CD8-positive, alpha-beta memory T cell (primary cell): ENCODE measurements around the gene ZNF107. TPM values are rescaled to one million over a fixed set of nuclear protein-coding genes. Genes with fewer than 3 reads are reported as not detected.

Source experiments
- CTCF ChIA-PET: fragments of 350-600 bp; sonication (Branson Sonifier 250); formaldehyde crosslinking; loops from one replicate; lab custom pipeline; 2021; ENCODE audit warnings: antibody characterized with exemption; lab: Charles Lee
- POLR2A ChIA-PET: fragments of 350-600 bp; sonication (Branson Sonifier 250); formaldehyde crosslinking; loops from one replicate; lab custom pipeline; 2021; ENCODE audit warnings: antibody characterized with exemption; lab: Charles Lee
- DNase-seq, 5 donors: peaks; one replicate each; pipeline versions ENCODE4 v3.0.0 to v3.0.0-alpha.2; 2020 to 2022; ENCODE audit warnings: mixed read lengths in 1 of 5
- H3K27ac ChIP-seq: one replicate; pipeline ENCODE4 v1.7.0; 2013; ENCODE audit warnings: low read depth, mild to moderate bottlenecking, low read length, moderate library complexity
- H3K27me3 ChIP-seq: 2 replicates; pipeline ENCODE4 v1.7.0; 2013; ENCODE audit warnings: low read length, mild to moderate bottlenecking; ENCODE audit not compliant: insufficient read depth, poor library complexity, severe bottlenecking
- H3K36me3 ChIP-seq: 2 replicates; pipeline ENCODE4 v1.7.0; 2013; ENCODE audit warnings: mild to moderate bottlenecking, low read length, moderate library complexity; ENCODE audit not compliant: insufficient read depth
- H3K4me1 ChIP-seq: 2 replicates; pipeline ENCODE4 v1.7.0; 2013; ENCODE audit warnings: mild to moderate bottlenecking, low read length, moderate library complexity; ENCODE audit not compliant: insufficient read depth
- H3K4me3 ChIP-seq: 2 replicates; pipeline ENCODE4 v1.7.0; 2013; ENCODE audit warnings: mild to moderate bottlenecking, low read length
- H3K9me3 ChIP-seq: 2 replicates; pipeline ENCODE4 v1.7.0; 2013; ENCODE audit warnings: mild to moderate bottlenecking, low read length
- H3K27ac Mint-ChIP-seq, 8 donors: one replicate each; pipeline ENCODE4 v1.8.0; 2020 to 2021; ENCODE audit warnings: mixed read lengths in 8 of 8, mild to moderate bottlenecking in 6 of 8, inconsistent platforms in 3 of 8, moderate library complexity in 3 of 8
- H3K27me3 Mint-ChIP-seq, 2 donors: one replicate each; pipeline ENCODE4 v1.8.0; 2020 to 2021; ENCODE audit warnings: mixed read lengths in 2 of 2, mild to moderate bottlenecking in 1 of 2, moderate library complexity in 1 of 2
- H3K36me3 Mint-ChIP-seq, 3 donors: one replicate each; pipeline ENCODE4 v1.8.0; 2020 to 2021; ENCODE audit warnings: mixed read lengths in 3 of 3, inconsistent platforms in 1 of 3, mild to moderate bottlenecking in 1 of 3
- H3K4me1 Mint-ChIP-seq, 3 donors: one replicate each; pipeline ENCODE4 v1.8.0; 2020 to 2021; ENCODE audit warnings: mixed read lengths in 3 of 3, inconsistent platforms in 1 of 3, mild to moderate bottlenecking in 1 of 3
- H3K4me3 Mint-ChIP-seq, 7 donors: one replicate each; pipeline ENCODE4 v1.8.0; 2020 to 2021; ENCODE audit warnings: mixed read lengths in 7 of 7, mild to moderate bottlenecking in 6 of 7, moderate library complexity in 4 of 7, inconsistent platforms in 2 of 7
- H3K9me3 Mint-ChIP-seq, 5 donors: one replicate each; pipeline ENCODE4 v1.8.0; 2020 to 2022; ENCODE audit warnings: mixed read lengths in 5 of 5, mild to moderate bottlenecking in 3 of 5, moderate library complexity in 2 of 5, inconsistent platforms in 1 of 5
- polyA plus RNA-seq: library from polyadenylated mRNA; unstranded; fragments of 300-500 nt; fragmentation: Illumina TruSeq; gene quantifications from one replicate; pipeline ENCODE4 v1.2.3, GENCODE V29; 2021
- total RNA-seq, 2 experiments: library from RNA; stranded (reverse); gene quantifications; one replicate each; pipeline ENCODE4 v1.2.3, GENCODE V29; 2021

ZNF107 gene
- total and polyA plus RNA-seq, 3 experiments from 2014 or later: 9.9 to 14.2 (median 13.5) TPM

- H3K36me3 Mint-ChIP-seq: no peaks in the 10 kb centered on the region
- Histone ChIP-seq H3K4me3 (no peak overlapping the region), H3K27me3 (no peaks in the 10 kb centered on the region), H3K4me1 (no peaks in the 10 kb centered on the region), H3K27ac (no peak overlapping the region), H3K9me3 (no peaks in the 10 kb centered on the region), H3K36me3 (no peaks in the 10 kb centered on the region)
- H3K27me3 Mint-ChIP-seq: peaks cover 0 to 1% of the 10 kb centered on the region in 2 donors
- no peak overlapping the region for H3K27ac Mint-ChIP-seq
- no peaks in the 10 kb centered on the region for H3K9me3 Mint-ChIP-seq
- POLR2A ChIA-PET: no interaction called here
- no peak for DNase-seq
- no peaks in the 10 kb centered on the region for H3K4me1 Mint-ChIP-seq
- CTCF ChIA-PET: no interaction called here
- no peak overlapping the region for H3K4me3 Mint-ChIP-seq
Observed at GRCh38 chr7:64628192-64628591, 37.7 kb upstream of the ZNF107 start.

DNA sequence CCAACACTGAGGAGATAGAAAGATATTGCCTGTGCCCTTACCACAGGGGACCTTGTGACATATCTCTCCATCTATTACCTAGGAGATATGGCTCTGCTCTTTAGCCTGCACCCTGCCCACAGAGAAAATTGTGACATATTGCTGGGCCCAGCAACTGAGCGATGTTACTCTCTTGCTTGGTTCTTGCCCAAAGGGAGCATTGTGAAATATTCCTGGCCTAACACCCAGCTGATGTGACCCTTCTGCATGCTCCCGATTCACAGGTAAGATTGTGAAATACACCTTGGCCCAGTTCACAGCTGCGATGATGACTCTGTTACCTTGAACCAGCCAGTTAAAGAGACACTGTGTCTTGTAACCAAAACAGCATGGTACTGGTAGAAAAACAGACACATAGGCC lies 37.2 kb upstream of the ZNF107 start:
- Histone ChIP-seq H3K36me3 (no peaks in the 10 kb centered on the region), H3K9me3 (no peaks in the 10 kb centered on the region), H3K27ac (no peak overlapping the region), H3K4me3 (no peak overlapping the region), H3K4me1 (no peaks in the 10 kb centered on the region), H3K27me3 (no peaks in the 10 kb centered on the region)
- CTCF ChIA-PET: no interaction called here
- Mint-ChIP-seq H3K4me1 (no peaks in the 10 kb centered on the region), H3K27ac (no peak overlapping the region), H3K36me3 (no peaks in the 10 kb centered on the region), H3K27me3 (peaks cover 0 to 1% of the 10 kb centered on the region in 2 donors), H3K4me3 (no peak overlapping the region), H3K9me3 (no peaks in the 10 kb centered on the region)
- DNase-seq: no peak
- POLR2A ChIA-PET: no interaction called here

GRCh38 chr7:64630496-64630895 lies 35.4 kb upstream of the ZNF107 start:
- POLR2A ChIA-PET: no interaction called here
- H3K9me3 Mint-ChIP-seq: no peaks in the 10 kb centered on the region

GRCh38 chr7:64632029-64632428 lies 33.9 kb upstream of the ZNF107 start:
- POLR2A ChIA-PET: no interaction called here
- Mint-ChIP-seq H3K27me3 (no peaks in the 10 kb centered on the region), H3K9me3 (no peaks in the 10 kb centered on the region), H3K36me3 (no peaks in the 10 kb centered on the region), H3K27ac (no peak overlapping the region), H3K4me3 (no peak overlapping the region), H3K4me1 (no peaks in the 10 kb centered on the region)
- no peaks in the 10 kb centered on the region for H3K4me1 ChIP-seq
- no peaks in the 10 kb centered on the region for H3K36me3 ChIP-seq
- H3K9me3 ChIP-seq: no peaks in the 10 kb centered on the region
- H3K4me3 ChIP-seq: no peak overlapping the region
- DNase-seq: no peak
- H3K27ac ChIP-seq: no peak overlapping the region
- CTCF ChIA-PET: no interaction called here
- no peaks in the 10 kb centered on the region for H3K27me3 ChIP-seq

More at GRCh38 chr7:64630496-64630895, 35.4 kb upstream of the ZNF107 start:
- H3K36me3 Mint-ChIP-seq: no peaks in the 10 kb centered on the region
- no peaks in the 10 kb centered on the region for H3K9me3 ChIP-seq
- CTCF ChIA-PET: interaction anchor here (0.7 to 1.8 kb wide), 6 partner anchors 9 to 448 kb away, joined by 3 to 9 read pairs (median 4); no protein-coding TSS in a partner anchor
- H3K4me3 ChIP-seq: no peak overlapping the region
- H3K4me1 ChIP-seq: no peaks in the 10 kb centered on the region
- DNase-seq: no peak
- no peak overlapping the region for H3K4me3 Mint-ChIP-seq
- peaks cover 0 to 1% of the 10 kb centered on the region in 2 donors for H3K27me3 Mint-ChIP-seq
- no peaks in the 10 kb centered on the region for H3K36me3 ChIP-seq
- no peak overlapping the region for H3K27ac ChIP-seq
- no peaks in the 10 kb centered on the region for H3K4me1 Mint-ChIP-seq
- H3K27me3 ChIP-seq: no peaks in the 10 kb centered on the region
- H3K27ac Mint-ChIP-seq: no peak overlapping the region

DNA sequence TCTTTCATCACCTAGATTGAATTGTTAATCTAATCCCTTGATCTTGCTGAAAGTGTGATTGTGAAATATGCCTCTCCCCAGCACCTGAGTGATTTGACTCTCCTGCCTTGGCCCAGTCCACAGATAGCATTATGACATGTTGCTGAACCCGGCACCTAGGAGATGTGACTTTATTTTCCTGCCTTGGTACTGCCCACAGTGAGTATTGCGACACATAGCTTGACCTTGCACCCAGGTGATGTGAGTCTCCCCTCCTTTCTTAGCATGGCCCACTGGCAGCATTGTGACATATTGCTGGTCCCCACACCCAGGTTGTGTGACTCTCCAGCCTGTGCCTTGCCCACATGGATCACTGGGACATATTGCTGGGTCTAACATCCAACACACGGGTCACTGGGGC lies 32.5 kb upstream of the ZNF107 start:
- no peak for DNase-seq
- ChIA-PET POLR2A (no interaction called here), CTCF (no interaction called here)
- Mint-ChIP-seq H3K27me3 (no peaks in the 10 kb centered on the region), H3K9me3 (no peaks in the 10 kb centered on the region), H3K4me3 (no peak overlapping the region), H3K4me1 (no peaks in the 10 kb centered on the region), H3K36me3 (no peaks in the 10 kb centered on the region), H3K27ac (no peak overlapping the region)
- Histone ChIP-seq H3K36me3 (no peaks in the 10 kb centered on the region), H3K4me1 (no peaks in the 10 kb centered on the region), H3K4me3 (no peak overlapping the region), H3K9me3 (no peaks in the 10 kb centered on the region), H3K27me3 (no peaks in the 10 kb centered on the region), H3K27ac (no peak overlapping the region)

DNA sequence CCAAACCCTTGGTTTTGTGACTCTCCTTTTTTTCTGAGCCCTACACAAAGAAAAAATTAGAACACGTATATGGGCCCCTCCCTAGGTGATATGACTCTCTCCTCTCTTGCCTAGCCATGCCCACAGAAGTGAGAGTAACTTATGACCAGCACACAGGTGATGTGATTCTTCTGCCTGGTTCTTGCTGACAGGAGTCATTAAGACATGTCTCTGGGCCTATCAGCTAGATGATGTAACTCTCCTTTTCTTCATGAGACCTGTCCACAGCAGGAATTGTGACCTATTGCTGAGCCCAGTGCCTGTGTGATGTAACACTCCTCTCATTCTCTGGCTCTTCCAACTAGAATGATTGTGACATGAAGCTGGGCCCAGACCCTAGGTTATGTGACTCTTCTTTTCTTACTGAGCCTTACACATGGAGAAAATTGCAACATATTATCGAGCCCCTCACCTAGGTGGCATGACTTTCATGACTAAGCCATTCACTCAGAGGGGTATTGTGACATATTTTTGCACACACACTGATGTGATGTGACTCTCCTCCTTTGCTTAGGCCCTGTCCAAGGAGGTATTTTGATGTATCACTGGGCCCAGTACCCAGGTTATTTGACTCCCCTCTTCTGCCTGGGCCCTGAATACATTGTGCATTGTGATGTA lies 31.4 kb upstream of the ZNF107 start:
- Mint-ChIP-seq H3K36me3 (no peaks in the 10 kb centered on the region), H3K4me3 (no peak overlapping the region), H3K27ac (no peak overlapping the region), H3K4me1 (no peaks in the 10 kb centered on the region), H3K27me3 (no peaks in the 10 kb centered on the region), H3K9me3 (no peaks in the 10 kb centered on the region)
- no peaks in the 10 kb centered on the region for H3K4me1 ChIP-seq
- ChIA-PET CTCF (no interaction called here), POLR2A (no interaction called here)
- H3K27ac ChIP-seq: no peak overlapping the region
- no peak overlapping the region for H3K4me3 ChIP-seq
- no peak for DNase-seq
- H3K36me3 ChIP-seq: no peaks in the 10 kb centered on the region
- no peaks in the 10 kb centered on the region for H3K9me3 ChIP-seq
- no peaks in the 10 kb centered on the region for H3K27me3 ChIP-seq

DNA sequence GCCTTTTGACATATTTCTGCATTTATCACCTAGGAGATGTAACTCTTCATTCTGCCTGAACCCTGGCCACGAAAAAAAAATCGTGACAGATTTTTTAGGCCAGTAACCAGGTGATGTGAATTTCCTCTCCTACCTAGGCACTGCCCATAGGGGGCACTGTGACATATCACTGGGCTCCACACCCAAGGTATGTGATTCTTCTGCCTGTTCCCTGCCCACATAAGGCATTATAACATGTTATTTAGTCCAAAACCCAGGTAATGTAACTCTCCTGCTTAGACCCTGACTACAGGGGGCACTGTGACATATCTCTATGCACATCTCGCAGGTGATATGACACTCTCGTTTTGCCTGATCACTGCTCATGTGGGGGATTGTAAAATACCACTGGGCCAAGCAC lies 29.5 kb upstream of the ZNF107 start:
- Mint-ChIP-seq H3K36me3 (no peaks in the 10 kb centered on the region), H3K27me3 (no peaks in the 10 kb centered on the region), H3K4me1 (no peaks in the 10 kb centered on the region), H3K27ac (peak overlapping the region in 2 of 8 donors; percentile 59 to 70), H3K4me3 (no peak overlapping the region), H3K9me3 (no peaks in the 10 kb centered on the region)
- no peak overlapping the region for H3K4me3 ChIP-seq
- DNase-seq: no peak
- no peaks in the 10 kb centered on the region for H3K9me3 ChIP-seq
- no peak overlapping the region for H3K27ac ChIP-seq
- ChIA-PET CTCF (no interaction called here), POLR2A (no interaction called here)
- no peaks in the 10 kb centered on the region for H3K27me3 ChIP-seq
- no peaks in the 10 kb centered on the region for H3K4me1 ChIP-seq
- no peaks in the 10 kb centered on the region for H3K36me3 ChIP-seq

GRCh38 chr7:64637521-64638445 lies 28.1 kb upstream of the ZNF107 start:
- Histone ChIP-seq H3K27ac (no peak overlapping the region), H3K4me3 (no peak overlapping the region), H3K4me1 (no peaks in the 10 kb centered on the region), H3K27me3 (no peaks in the 10 kb centered on the region), H3K36me3 (no peaks in the 10 kb centered on the region), H3K9me3 (no peaks in the 10 kb centered on the region)
- ChIA-PET CTCF (no interaction called here), POLR2A (no interaction called here)
- DNase-seq: no peak
- Mint-ChIP-seq H3K4me3 (no peak overlapping the region), H3K27me3 (no peaks in the 10 kb centered on the region), H3K9me3 (no peaks in the 10 kb centered on the region), H3K27ac (peak overlapping the region in 3 of 8 donors; percentile 6 to 78 (median 47)), H3K4me1 (no peaks in the 10 kb centered on the region), H3K36me3 (no peaks in the 10 kb centered on the region)
